Measurements from ENCODE around the gene WDR20. TPM values are rescaled to one million over a fixed set of nuclear protein-coding genes. Genes with fewer than 3 reads are reported as not detected.

The WDR20 gene
- total RNA-seq, 2 donors from 2014 or later, result 45.1 to 50.7 TPM

DNA sequence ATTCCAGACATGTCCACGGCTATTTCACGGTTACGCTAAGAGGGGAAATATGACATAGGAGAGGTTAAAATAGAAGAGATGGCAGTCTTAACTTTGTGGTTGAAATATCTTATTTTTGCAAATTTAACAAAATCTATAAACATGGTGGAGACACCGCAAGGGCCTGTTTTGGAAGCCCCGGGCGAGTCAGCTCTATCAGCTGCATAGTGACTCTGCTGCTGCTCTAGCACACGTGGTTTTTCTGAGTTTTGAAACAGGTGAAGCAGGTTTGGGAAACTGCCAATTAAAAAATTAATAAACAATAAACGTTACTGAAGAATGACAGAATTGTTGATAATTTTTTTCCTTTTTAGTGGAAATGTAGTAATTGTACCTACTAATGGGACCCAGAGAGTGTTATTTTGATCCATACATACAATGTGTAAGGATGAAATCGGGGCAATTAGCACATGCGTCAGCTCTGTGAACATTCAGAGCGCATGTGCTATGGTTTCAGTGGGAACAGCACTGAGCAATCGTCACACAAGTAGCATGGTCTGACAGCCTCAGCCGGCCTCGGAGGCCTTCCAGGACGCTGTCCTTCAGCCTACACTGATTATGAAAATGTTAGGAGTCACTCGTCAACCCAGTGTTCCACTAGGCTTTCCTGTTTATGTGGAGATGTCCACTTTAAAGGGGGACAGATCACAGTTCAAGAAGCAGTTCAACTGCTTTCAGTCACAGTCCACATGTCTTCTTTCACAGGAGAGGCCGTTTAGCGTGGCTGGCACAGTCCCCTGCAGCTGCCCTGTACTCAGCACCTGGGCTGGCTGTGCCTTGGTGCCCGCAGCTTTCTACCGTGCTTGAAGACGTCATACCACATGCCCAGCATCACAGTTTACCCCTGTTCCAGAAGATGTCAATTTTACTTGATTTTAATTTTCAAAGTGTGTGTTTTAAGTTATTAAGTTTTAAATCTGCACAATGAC lies 113.4 kb downstream of the WDR20 start:
- no peaks in the 10 kb centered on the region for H3K9me3 ChIP-seq (ENCODE audit: control insufficient read depth, low read length, poor library complexity, severe bottlenecking)
- ATAC-seq (no peak), DNase-seq (no peak)
- Mint-ChIP-seq H3K27ac (no peak overlapping the region), H3K36me3 (ENCODE audit: low read depth) (no peaks in the 10 kb centered on the region), H3K27me3 (no peaks in the 10 kb centered on the region), H3K4me3 (no peak overlapping the region), H3K4me1 (no peaks in the 10 kb centered on the region)

- Mint-ChIP-seq H3K27ac (no peak overlapping the region), H3K4me1 (no peaks in the 10 kb centered on the region), H3K36me3 (ENCODE audit: low read depth) (no peaks in the 10 kb centered on the region), H3K4me3 (no peak overlapping the region), H3K27me3 (no peaks in the 10 kb centered on the region)
- DNase-seq (no peak), ATAC-seq (no peak)
- H3K9me3 ChIP-seq (ENCODE audit: control insufficient read depth, low read length, poor library complexity, severe bottlenecking), result no peaks in the 10 kb centered on the region
These were observed 115.9 kb downstream of the WDR20 start for GRCh38 chr14:102255401-102256190.

GRCh38 chr14:102256716-102257115 lies 117.0 kb downstream of the WDR20 start:
- Mint-ChIP-seq H3K27ac (no peak overlapping the region), H3K4me3 (no peak overlapping the region), H3K36me3 (ENCODE audit: low read depth) (no peaks in the 10 kb centered on the region), H3K4me1 (no peaks in the 10 kb centered on the region), H3K27me3 (no peaks in the 10 kb centered on the region)
- no peak for ATAC-seq
- no peaks in the 10 kb centered on the region for H3K9me3 ChIP-seq (ENCODE audit: control insufficient read depth, low read length, poor library complexity, severe bottlenecking)
- DNase-seq, result no peak

DNA sequence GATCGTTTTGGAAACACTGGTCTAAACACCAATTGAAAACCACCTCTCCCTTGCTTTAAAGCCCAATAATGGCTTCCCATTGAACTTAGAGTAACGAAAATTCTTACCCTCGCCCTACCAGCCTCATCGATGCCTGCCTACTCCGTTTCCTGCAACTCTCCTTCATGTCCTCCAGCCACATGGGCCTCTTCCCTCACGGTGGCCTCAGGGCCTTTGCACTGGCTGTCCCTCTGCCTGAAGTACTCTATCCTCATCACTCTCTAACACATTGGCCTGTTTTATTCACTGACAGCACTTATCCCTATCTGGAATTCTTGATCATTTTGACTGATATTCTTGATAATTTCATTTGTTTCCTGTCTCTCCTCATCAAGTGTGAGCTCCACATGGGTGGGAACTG lies 118.4 kb downstream of the WDR20 start:
- H3K4me1 Mint-ChIP-seq, result no peaks in the 10 kb centered on the region
- no peak for ATAC-seq
- H3K27ac Mint-ChIP-seq, result no peak overlapping the region
- no peaks in the 10 kb centered on the region for H3K9me3 ChIP-seq (ENCODE audit: control insufficient read depth, low read length, poor library complexity, severe bottlenecking)
- no peak overlapping the region for H3K4me3 Mint-ChIP-seq
- H3K36me3 Mint-ChIP-seq (ENCODE audit: low read depth), result no peaks in the 10 kb centered on the region
- no peaks in the 10 kb centered on the region for H3K27me3 Mint-ChIP-seq
- no peak for DNase-seq

Other genes starting within 250 kb of the WDR20 start
- 100 to 1,000 TPM; 318 to 366 TPM for gene DYNC1H1, start 175.3 kb upstream of the WDR20 start, total RNA-seq
- 100 to 1,000 TPM; 514 to 570 TPM for gene HSP90AA1, start 52.9 kb upstream of the WDR20 start, total RNA-seq
- gene MOK, start 165.3 kb downstream of the WDR20 start, total RNA-seq, result 1 to 10 TPM; 3.7 to 4.7 TPM
- gene ZNF839, start 179.8 kb downstream of the WDR20 start, total RNA-seq, result 10 to 100 TPM; 17.1 to 19.5 TPM
- 10 to 100 TPM; 17.1 to 21.3 TPM for gene CINP, start 223.0 kb downstream of the WDR20 start, total RNA-seq
- gene TECPR2, start 223.0 kb downstream of the WDR20 start, total RNA-seq, result 10 to 100 TPM in 1 of 2 donors, 1 to 10 TPM in 1; 8.4 to 16.6 TPM